GM19043 (cell line): ENCODE data around the gene HOXC13.

Experiments used
- ATAC-seq: cut with Tn5 transposase; IDR thresholded peaks from one replicate; pipeline ENCODE4 v1.9.1; 2021; ENCODE audit warnings: low read depth; ENCODE audit not compliant: unreplicated experiment

HOXC13 gene

DNA sequence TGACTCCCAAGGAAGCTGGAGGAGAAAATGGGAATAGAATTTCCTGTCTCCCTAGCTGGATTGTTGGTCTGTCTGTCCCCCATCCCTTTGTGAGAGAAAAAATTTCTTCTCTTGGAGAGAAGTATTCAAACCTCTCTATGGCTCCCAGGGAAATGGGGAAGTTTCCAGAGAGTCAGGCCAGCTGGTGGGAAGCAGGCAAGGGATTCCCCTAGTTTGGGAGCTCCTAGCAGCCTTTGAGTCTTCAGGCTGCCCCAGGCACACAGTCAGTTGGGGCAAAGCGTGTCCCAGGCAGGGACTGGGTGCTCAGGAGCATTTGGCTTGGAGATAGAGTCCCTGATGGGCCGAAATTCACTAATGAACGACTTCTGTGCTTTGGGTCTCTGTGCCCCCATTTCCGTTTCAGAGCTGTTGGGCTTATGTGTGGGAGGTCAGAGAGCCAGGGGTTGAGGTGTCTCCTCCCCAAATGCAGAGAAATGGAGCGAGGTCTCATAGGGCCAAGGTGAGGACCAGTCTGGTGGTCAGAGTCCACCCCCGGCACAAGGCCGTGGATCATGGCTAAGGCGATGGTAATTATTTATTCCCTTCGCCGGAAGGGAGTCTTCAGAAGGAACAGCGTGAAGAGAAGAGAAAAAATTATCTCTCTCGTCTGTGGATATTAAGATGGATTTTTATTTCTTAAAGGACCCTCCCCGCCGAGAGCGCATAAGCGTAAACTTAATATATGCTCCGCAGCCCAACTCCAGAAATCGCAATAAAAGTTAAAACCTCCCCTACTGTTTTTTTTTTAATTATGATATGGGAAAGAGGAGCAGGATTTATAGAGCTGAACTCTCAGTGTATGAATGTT lies 54.8 kb downstream of the HOXC13 start:
- ATAC-seq: no peak

DNA sequence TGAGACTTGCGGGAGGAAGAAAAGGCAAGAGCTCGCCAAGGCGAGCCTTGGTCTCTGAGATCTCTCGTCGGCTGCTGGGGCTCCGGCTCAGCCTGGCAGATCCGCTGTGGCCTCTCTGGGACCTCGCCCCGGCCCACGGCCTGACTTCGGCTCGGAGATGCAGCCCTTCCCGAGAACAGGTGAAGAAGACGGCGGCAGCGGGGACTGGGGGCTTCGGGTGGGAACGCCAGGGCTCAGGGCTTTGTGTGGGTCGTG lies 55.3 kb downstream of the HOXC13 start:
- no peak for ATAC-seq

DNA sequence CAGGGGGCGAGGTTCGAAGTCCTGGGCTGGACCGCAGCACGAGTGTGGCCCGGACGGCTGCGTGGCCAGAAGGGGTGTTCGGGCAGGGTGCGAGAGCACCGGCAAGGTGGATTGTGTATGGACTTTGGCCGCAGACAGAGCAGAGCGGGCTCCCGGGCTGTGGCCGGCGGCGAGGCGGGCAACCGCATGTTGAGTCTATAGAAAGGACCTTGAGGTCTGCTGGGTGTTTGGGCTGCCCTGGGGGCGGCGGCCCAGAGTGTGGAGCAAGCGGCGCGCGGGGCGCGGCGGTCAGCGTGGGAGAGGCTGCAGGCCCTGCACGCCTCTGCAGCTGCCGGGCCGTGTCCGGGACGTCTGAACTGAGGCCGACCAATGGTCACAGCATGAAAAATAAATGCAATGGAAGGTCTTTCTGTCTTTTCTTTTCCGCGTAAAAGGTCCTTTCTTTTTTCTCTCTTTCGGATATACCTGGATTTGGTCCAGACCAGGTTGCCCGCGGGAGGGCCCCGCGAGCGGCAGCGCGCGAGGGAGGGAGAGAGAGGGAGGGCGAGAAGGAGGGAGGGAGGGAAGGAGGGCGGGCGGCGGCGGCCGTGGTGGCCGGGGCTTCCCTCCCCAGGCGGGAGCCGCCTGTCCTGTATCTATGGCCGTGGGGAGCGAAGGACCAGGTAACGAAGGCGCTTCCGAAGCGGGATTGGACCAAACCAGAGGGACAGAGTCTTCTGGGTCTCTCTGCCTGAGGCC lies 55.8 kb downstream of the HOXC13 start:
- ATAC-seq: no peak

DNA sequence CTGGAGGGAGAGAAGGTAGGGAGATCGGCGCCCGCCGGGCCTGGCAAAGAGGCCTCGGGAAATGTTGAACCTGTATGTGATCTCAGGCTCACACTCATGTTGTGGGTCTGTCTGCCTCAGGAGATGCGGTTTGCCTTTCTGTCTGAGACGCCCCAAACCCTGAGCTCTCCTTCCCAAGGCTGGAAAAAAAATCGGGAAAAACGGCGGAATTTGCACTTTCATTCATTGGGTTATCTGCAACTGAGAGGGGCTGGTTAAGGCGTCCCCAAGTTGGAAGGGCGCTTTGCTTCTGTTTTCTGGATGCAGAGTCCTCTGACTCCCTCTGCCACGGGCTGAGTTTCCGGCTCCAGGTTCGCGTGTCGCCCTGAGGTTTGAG lies 56.4 kb downstream of the HOXC13 start:
- no peak for ATAC-seq

DNA sequence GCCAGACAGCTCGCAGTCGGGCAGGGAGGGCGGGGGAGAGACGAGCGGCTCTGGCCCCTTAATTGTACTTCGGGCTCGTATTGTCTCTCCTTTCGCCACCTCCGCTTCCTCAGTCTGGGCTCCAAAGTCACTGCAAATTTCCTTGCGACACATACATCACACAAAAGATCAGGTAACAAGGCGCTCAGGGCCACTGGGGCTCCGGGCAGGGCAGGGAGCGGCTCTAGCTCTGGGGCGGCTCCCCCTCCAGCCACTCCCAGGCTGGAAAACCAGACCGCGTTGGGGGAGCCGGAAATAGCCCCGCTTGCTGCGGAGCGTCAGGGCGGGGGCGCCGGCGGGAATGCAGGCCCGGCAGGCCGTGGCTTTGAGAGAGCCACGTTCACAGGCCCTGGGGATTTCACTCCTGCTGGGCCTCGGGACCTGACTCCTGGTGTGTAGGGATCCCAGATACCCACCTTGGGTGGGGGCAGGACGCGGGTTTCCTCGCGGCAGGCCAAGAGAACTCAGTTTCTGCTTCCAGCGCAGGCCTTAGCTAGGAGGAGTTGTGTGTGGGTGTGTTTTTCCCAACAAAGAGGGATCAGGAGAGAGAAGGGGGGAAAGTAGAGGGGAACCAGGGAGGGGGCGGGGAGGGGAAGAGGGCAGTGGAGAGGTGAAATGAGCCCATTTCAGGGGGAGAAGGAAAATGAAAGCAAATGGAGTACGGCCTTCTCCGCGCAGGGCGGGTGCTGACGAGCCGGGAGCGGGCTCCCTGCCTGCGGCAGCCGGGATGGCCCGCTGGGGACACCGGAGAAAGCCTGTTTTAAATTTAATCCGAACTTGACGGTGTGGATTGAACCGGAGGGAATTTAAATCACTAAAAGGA lies 57.0 kb downstream of the HOXC13 start:
- ATAC-seq: no peak
